ENCODE results near the gene ATP10A. TPM values are rescaled to one million over a fixed set of nuclear protein-coding genes. Genes with fewer than 3 reads are reported as not detected.

The ATP10A gene
- total RNA-seq, 4 donors from 2014 or later: 2.7 to 7.0 (median 3.4) TPM

DNA sequence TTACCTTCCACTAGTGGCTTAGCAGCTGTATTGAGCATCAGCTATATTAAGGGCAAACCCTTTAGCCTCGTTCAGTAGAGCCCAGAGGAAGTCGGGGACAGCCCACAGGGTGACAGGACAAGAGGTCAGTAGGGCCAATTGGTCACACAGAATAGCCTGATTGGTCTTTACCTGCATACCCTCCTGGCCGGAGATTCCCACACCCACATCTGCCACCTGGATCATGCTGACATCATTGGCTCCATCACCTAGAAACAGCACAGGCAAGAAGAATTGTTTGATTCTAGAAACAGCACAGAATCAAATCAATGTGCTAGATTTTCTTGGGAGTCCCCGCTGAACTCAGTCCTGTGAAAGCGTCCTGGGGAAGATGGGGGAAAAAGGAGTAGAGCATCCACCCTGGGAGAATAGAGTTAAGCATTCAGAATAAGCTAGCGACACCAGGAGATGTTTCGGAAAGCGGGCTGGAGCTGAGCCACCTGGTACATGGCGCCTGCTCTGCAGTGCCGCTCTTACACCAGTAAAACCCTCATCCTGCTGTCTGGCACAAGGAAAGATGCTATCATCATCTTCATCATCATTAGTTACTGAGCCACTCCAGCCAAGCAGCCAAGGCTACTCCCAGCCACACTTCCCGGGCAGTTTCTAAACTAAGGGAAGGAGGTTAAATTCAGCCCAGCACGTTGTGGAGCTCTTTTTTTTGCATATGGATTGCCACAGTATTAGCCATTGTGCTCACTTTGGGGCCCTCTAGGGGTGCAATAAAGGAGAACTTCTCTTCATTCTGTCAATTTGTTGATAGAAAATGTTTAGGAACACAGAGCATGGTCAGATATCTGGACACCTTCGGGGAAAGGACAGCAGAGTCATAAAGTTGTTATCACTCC, 171.3 kb downstream of the ATP10A start:
- intact Hi-C loops (cut with DNase I): no loop called here
- TF ChIP-seq, protein P1, sequence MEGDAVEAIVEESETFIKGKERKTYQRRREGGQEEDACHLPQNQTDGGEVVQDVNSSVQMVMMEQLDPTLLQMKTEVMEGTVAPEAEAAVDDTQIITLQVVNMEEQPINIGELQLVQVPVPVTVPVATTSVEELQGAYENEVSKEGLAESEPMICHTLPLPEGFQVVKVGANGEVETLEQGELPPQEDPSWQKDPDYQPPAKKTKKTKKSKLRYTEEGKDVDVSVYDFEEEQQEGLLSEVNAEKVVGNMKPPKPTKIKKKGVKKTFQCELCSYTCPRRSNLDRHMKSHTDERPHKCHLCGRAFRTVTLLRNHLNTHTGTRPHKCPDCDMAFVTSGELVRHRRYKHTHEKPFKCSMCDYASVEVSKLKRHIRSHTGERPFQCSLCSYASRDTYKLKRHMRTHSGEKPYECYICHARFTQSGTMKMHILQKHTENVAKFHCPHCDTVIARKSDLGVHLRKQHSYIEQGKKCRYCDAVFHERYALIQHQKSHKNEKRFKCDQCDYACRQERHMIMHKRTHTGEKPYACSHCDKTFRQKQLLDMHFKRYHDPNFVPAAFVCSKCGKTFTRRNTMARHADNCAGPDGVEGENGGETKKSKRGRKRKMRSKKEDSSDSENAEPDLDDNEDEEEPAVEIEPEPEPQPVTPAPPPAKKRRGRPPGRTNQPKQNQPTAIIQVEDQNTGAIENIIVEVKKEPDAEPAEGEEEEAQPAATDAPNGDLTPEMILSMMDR (IDR thresholded peaks at IDR 0.05): no peak
- no peak for TF ChIP-seq POLR2A (IDR thresholded peaks at IDR 0.05)
- Histone ChIP-seq H3K4me1 (peaks cover 0 to 3% of the 10 kb centered on the region in 2 donors), H3K9me3 (no peaks in the 10 kb centered on the region), H3K27ac (no peak overlapping the region), H3K36me3 (no peaks in the 10 kb centered on the region), H3K27me3 (no peaks in the 10 kb centered on the region), H3K4me3 (replicated peaks in 1 of 3) (no peak overlapping the region)
- DNase-seq: no peak
- WGBS, 2 donors: 74 to 77% methylated on average over 13 of the region's 13 CpGs

DNA sequence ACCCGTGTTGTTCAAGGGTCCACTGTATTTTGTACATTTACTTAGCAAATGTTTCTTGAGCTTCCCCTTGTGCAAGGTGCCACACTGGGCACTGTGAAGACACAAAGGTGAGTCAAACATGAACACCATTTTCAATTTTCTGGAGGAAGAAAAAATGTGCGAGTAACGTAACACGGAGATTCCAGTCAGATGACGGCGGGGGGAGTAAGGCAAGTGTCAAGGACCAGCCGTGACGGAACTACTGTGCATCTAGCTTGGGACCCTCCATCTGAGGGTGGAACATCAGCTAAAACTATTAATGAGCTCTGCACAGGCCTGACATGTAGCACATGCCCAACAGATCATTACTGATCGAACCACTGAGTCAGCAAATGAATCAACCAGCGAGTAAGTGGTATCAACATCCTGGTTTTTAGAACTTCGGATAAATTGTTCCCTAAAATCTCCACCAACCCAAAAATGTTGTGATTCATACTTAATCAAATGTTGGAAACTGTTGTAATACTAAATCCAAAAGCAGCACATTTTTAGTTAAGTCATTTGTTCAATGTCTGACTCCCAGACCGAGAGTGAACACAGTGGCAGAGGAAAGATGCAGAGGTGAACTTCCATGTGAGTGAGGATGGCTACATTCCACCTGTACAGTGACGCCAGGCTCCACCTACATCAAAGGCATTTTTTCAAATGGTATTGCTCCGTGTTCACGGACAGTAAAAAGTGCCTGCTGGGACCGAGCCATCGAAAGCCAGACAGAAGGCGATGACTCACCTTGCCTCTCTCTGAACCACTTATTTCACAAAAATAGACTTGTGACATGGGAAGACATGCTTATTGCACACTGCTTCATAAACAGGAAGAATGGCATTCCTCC, 172.2 kb downstream of the ATP10A start:
- Histone ChIP-seq H3K9me3 (no peaks in the 10 kb centered on the region), H3K27ac (no peak overlapping the region), H3K27me3 (no peaks in the 10 kb centered on the region), H3K4me1 (peaks cover 0 to 3% of the 10 kb centered on the region in 2 donors), H3K4me3 (replicated peaks in 1 of 3) (no peak overlapping the region), H3K36me3 (no peaks in the 10 kb centered on the region)
- intact Hi-C loops (cut with DNase I): no loop called here
- WGBS, 2 donors: 81 to 87% methylated on average over 18 of the region's 18 CpGs
- TF ChIP-seq POLR2A (IDR thresholded peaks at IDR 0.05): no peak
- TF ChIP-seq, protein P1 (IDR thresholded peaks at IDR 0.05): no peak
- no peak for DNase-seq

- H3K9me3 ChIP-seq: no peaks in the 10 kb centered on the region
- no peaks in the 10 kb centered on the region for H3K36me3 ChIP-seq
- DNase-seq: no peak
Measured at GRCh38 chr15:25689592-25689991, 173.5 kb downstream of the ATP10A start.

DNA sequence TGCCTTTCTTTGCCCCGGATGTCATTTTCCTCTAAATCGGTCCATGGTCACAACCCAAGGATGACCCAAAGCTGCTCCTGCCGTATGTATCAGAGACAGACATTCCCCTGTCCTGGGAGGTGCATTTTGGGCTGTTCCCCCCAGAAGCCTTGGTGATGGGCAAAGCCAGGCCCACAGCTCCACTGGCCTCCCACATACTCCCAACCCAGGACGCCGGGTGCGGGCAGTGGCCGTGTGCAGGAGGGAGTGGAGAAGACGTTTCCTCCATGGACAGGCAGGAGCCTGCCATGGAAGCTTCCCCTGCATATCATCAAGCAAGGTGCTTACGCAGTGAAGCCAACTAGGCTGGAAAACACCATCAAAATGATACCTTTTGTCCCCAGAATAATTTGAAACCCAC, 175.0 kb downstream of the ATP10A start:
- no peak for DNase-seq
- H3K4me1 ChIP-seq: no peaks in the 10 kb centered on the region
- WGBS, 2 donors: 95 to 96% methylated on average over 9 of the region's 9 CpGs

More at GRCh38 chr15:25689592-25689991, 173.5 kb downstream of the ATP10A start:
- Histone ChIP-seq H3K27me3 (no peaks in the 10 kb centered on the region), H3K4me1 (peaks cover 0 to 3% of the 10 kb centered on the region in 2 donors), H3K4me3 (replicated peaks in 1 of 3) (no peak overlapping the region), H3K27ac (no peak overlapping the region)
- TF ChIP-seq, protein P1 (IDR thresholded peaks at IDR 0.05): no peak
- no peak for TF ChIP-seq POLR2A (IDR thresholded peaks at IDR 0.05)
- 73 to 84% methylated on average over 4 of the region's 4 CpGs for WGBS, 2 donors
- intact Hi-C loops (cut with DNase I): no loop called here

More for the DNA sequence above, 175.0 kb downstream of the ATP10A start:
- intact Hi-C loops (cut with DNase I): no loop called here
- no peak overlapping the region for H3K4me3 ChIP-seq (replicated peaks in 1 of 3)
- TF ChIP-seq, protein P1 (IDR thresholded peaks at IDR 0.05): no peak
- TF ChIP-seq POLR2A (IDR thresholded peaks at IDR 0.05): no peak
- no peaks in the 10 kb centered on the region for H3K9me3 ChIP-seq
- H3K27me3 ChIP-seq: no peaks in the 10 kb centered on the region
- H3K36me3 ChIP-seq: no peaks in the 10 kb centered on the region
- no peak overlapping the region for H3K27ac ChIP-seq
